Neural cell (in vitro differentiated cells): ENCODE measurements around the gene CLHC1. TPM values are rescaled to one million over a fixed set of nuclear protein-coding genes. Genes with fewer than 3 reads are reported as not detected.

Source experiments
- H2AFZ ChIP-seq: fragments of 200-600, 300-800 bp; sonication (generic), shearing (Covaris generic); 2 replicates; pipeline ENCODE4 v1.6.0; 2014; ENCODE audit warnings: low read depth, mild to moderate bottlenecking, antibody characterized with exemption, low read length, moderate library complexity
- H3F3A ChIP-seq: fragments of 200-600 bp; shearing (Covaris generic); 2 replicates; pipeline ENCODE4 v1.6.1; 2016; ENCODE audit warnings: mild to moderate bottlenecking, moderate library complexity, mixed read lengths, antibody characterized with exemption, low read length; ENCODE audit not compliant: insufficient read depth, poor library complexity, severe bottlenecking
- H3K27ac ChIP-seq: fragments of 200-600, 300-800 bp; sonication (generic), shearing (Covaris generic); 2 replicates; pipeline ENCODE4 v1.5.1; 2014; ENCODE audit warnings: mild to moderate bottlenecking, low read length, moderate library complexity
- H3K27me3 ChIP-seq: fragments of 300-800, 200-600 bp; sonication (generic), shearing (Covaris generic); 2 replicates; pipeline ENCODE4 v1.6.0; 2014; ENCODE audit warnings: mild to moderate bottlenecking, low read depth, low read length, moderate library complexity; ENCODE audit not compliant: insufficient read depth
- H3K36me3 ChIP-seq: fragments of 300-800, 200-600 bp; sonication (generic), shearing (Covaris generic); 2 replicates; pipeline ENCODE4 v1.5.1; 2014; ENCODE audit warnings: mild to moderate bottlenecking, antibody characterized with exemption, low read length, moderate library complexity; ENCODE audit not compliant: insufficient read depth
- H3K4me2 ChIP-seq: fragments of 300-800, 200-600 bp; sonication (generic), shearing (Covaris generic); 2 replicates; pipeline ENCODE4 v1.6.0; 2014; ENCODE audit warnings: mild to moderate bottlenecking, low read length
- H3K4me3 ChIP-seq: fragments of 300-800, 200-600 bp; sonication (generic), shearing (Covaris generic); 2 replicates; pipeline ENCODE4 v1.5.1; 2014; ENCODE audit warnings: mild to moderate bottlenecking, low read length, moderate library complexity
- H3K79me2 ChIP-seq: fragments of 200-600 bp; shearing (Covaris generic); replicated peaks from 2 replicates; pipeline ENCODE4 v1.6.0; 2014; ENCODE audit warnings: mild to moderate bottlenecking, low read length, moderate library complexity; ENCODE audit not compliant: insufficient read depth
- H3K9ac ChIP-seq: fragments of 300-800, 200-600 bp; sonication (generic), shearing (Covaris generic); 2 replicates; pipeline ENCODE4 v1.6.1; 2016; ENCODE audit warnings: mild to moderate bottlenecking, low read length, mixed read lengths
- H3K9me2 ChIP-seq: fragments of 200-600 bp; shearing (Covaris generic); 2 replicates; pipeline ENCODE4 v1.6.1; 2016; ENCODE audit warnings: mild to moderate bottlenecking, low read length, mixed read lengths; ENCODE audit not compliant: insufficient read depth
- H3K9me3 ChIP-seq: fragments of 200-600, 300-800 bp; sonication (generic), shearing (Covaris generic); 2 replicates; pipeline ENCODE4 v1.6.1; 2016; ENCODE audit warnings: mild to moderate bottlenecking, mixed run types, low read length, moderate library complexity, mixed read lengths
- H4K20me1 ChIP-seq: fragments of 200-600 bp; shearing (Covaris generic); 2 replicates; pipeline ENCODE4 v1.6.1; 2016; ENCODE audit warnings: mild to moderate bottlenecking, mixed run types; ENCODE audit not compliant: insufficient read depth
- CTCF ChIP-seq: fragments of 450-650 bp; IDR thresholded peaks from 2 replicates; pipeline ENCODE4 v1.5.1; 2014; ENCODE audit warnings: antibody characterized with exemption, mild to moderate bottlenecking, moderate library complexity; ENCODE audit not compliant: poor library complexity, severe bottlenecking
- EP300 ChIP-seq: fragments of 450-650 bp; conservative IDR thresholded peaks from 2 replicates; pipeline ENCODE4 v1.6.1; 2014; ENCODE audit warnings: antibody characterized with exemption, mild to moderate bottlenecking, moderate library complexity; ENCODE audit not compliant: poor library complexity, severe bottlenecking
- EZH2 ChIP-seq: fragments of 200-600, 300-800 bp; shearing (Covaris generic), sonication (generic); IDR thresholded peaks from 2 replicates; pipeline ENCODE4 v1.6.1; 2014; ENCODE audit warnings: antibody characterized with exemption, low read length, borderline replicate concordance, mild to moderate bottlenecking; ENCODE audit not compliant: insufficient read depth, poor library complexity, severe bottlenecking
- MXI1 ChIP-seq: fragments of 450-650 bp; conservative IDR thresholded peaks from 2 replicates; pipeline ENCODE4 v1.6.1; 2014; ENCODE audit warnings: antibody characterized with exemption, mild to moderate bottlenecking; ENCODE audit not compliant: poor library complexity, severe bottlenecking
- POLR2AphosphoS5 ChIP-seq: IDR thresholded peaks from 2 replicates; pipeline ENCODE4 v1.6.1; 2012
- RAD21 ChIP-seq: fragments of 450-650 bp; conservative IDR thresholded peaks from 2 replicates; pipeline ENCODE4 v1.6.1; 2014; ENCODE audit warnings: antibody characterized with exemption, mild to moderate bottlenecking, moderate library complexity
- REST ChIP-seq: IDR thresholded peaks from 2 replicates; pipeline ENCODE4 v1.6.1; 2012; ENCODE audit warnings: borderline replicate concordance
- SMC3 ChIP-seq: fragments of 450-650 bp; conservative IDR thresholded peaks from 2 replicates; pipeline ENCODE4 v1.6.1; 2014; ENCODE audit warnings: antibody characterized with exemption, mild to moderate bottlenecking, moderate library complexity; ENCODE audit not compliant: poor library complexity
- TAF1 ChIP-seq: IDR thresholded peaks from 2 replicates; pipeline ENCODE4 v1.6.1; 2012; ENCODE audit warnings: low read depth
- polyA plus RNA-seq: library from polyadenylated mRNA; depleted of rRNA; stranded (reverse); fragments of >200 nt; gene quantifications from 2 replicates; pipeline ENCODE4 v1.2.3, GENCODE V29; 2014

The CLHC1 gene
- polyA plus RNA-seq, 1 donor from 2014 or later = 43.6 TPM

- H3K9me3 ChIP-seq = no peaks in the 10 kb centered on the region
- TF ChIP-seq RAD21 (no peak), MXI1 (no peak), REST (no peak), EP300 (no peak), SMC3 (no peak), EZH2 (no peak), POLR2AphosphoS5 (no peak), CTCF (no peak), TAF1 (no peak)
- H3F3A ChIP-seq = peaks cover 5% of the 10 kb centered on the region
- H4K20me1 ChIP-seq = no peaks in the 10 kb centered on the region
- H3K4me2 ChIP-seq = no peak overlapping the region
- no peak overlapping the region for H3K27ac ChIP-seq
- no peaks in the 10 kb centered on the region for H3K27me3 ChIP-seq
- H3K4me3 ChIP-seq = no peak overlapping the region
- H3K9ac ChIP-seq = no peak overlapping the region
- no peaks in the 10 kb centered on the region for H3K36me3 ChIP-seq
- H2AFZ ChIP-seq = no peak overlapping the region
- no peaks in the 10 kb centered on the region for H3K79me2 ChIP-seq
- no peaks in the 10 kb centered on the region for H3K9me2 ChIP-seq
These were observed 73.8 kb downstream of the CLHC1 start for GRCh38 chr2:55158111-55158814.

GRCh38 chr2:55157474-55157884 is 74.6 kb downstream of the CLHC1 start:
- Histone ChIP-seq H3K4me3 (no peak overlapping the region), H3F3A (peaks cover 5% of the 10 kb centered on the region), H3K4me2 (no peak overlapping the region), H3K9me3 (no peaks in the 10 kb centered on the region), H3K27ac (no peak overlapping the region), H3K27me3 (no peaks in the 10 kb centered on the region), H3K79me2 (no peaks in the 10 kb centered on the region), H3K36me3 (no peaks in the 10 kb centered on the region), H3K9ac (no peak overlapping the region), H3K9me2 (no peaks in the 10 kb centered on the region), H4K20me1 (no peaks in the 10 kb centered on the region), H2AFZ (no peak overlapping the region)
- no peak for TF ChIP-seq TAF1
- TF ChIP-seq RAD21 = no peak
- no peak for TF ChIP-seq SMC3
- no peak for TF ChIP-seq POLR2AphosphoS5
- no peak for TF ChIP-seq MXI1
- TF ChIP-seq REST = no peak
- no peak for TF ChIP-seq EZH2
- no peak for TF ChIP-seq CTCF
- TF ChIP-seq EP300 = no peak
